ENCODE data around the gene PSMD12. TPM values are rescaled to one million over a fixed set of nuclear protein-coding genes. Genes with fewer than 3 reads are reported as not detected.

PSMD12 gene
- total RNA-seq, 1 experiment from 2014 or later: 90.5 TPM

GRCh38 chr17:67376415-67376736 lies 10.0 kb upstream of the PSMD12 start:
- H3K9ac ChIP-seq (ENCODE audit: extremely low read depth, insufficient read length, low read length): peak overlapping the region; percentile 93
- no peak overlapping the region for H3K4ac ChIP-seq (ENCODE audit: low read depth, low read length)
- no peak overlapping the region for H3K14ac ChIP-seq (ENCODE audit: insufficient read depth, low read length)
- H3T11ph ChIP-seq (ENCODE audit: low read length): no peak overlapping the region
- Mint-ChIP-seq H3K9me3 (peaks cover 8 to 12% of the 10 kb centered on the region in 2 experiments), H3K4me1 (peaks cover 31% of the 10 kb centered on the region in 2 experiments), H3K4me3 (peak overlapping the region; percentile 81 to 88), H3K36me3 (ENCODE audit: insufficient read depth in 1 of 3, low read depth in 3 of 3) (peaks cover 15 to 16% (median 15%) of the 10 kb centered on the region in 3 experiments), H3K27me3 (ENCODE audit: low read depth) (no peaks in the 10 kb centered on the region), H3K27ac (peak overlapping the region; percentile 90 to 97 (median 96))
- H3K56ac ChIP-seq (ENCODE audit: insufficient read length, low read depth, low read length): no peak overlapping the region
- H3K18ac ChIP-seq (ENCODE audit: insufficient read length, low read depth, low read length): peak overlapping the region; percentile 74
- peaks cover 11% of the 10 kb centered on the region for H3K23me2 ChIP-seq (ENCODE audit: insufficient read length, low read depth, low read length, poor library complexity, severe bottlenecking)
- H2BK20ac ChIP-seq (ENCODE audit: low read depth, low read length, poor library complexity, severe bottlenecking): no peak overlapping the region
- no peaks in the 10 kb centered on the region for H4K20me1 ChIP-seq (ENCODE audit: control insufficient read depth, insufficient read depth, insufficient read length)
- peaks cover 2% of the 10 kb centered on the region; the same call in 1 of the 2 replicates for H3K4me1 ChIP-seq (ENCODE audit: insufficient read depth, low read length)
- no peak overlapping the region for H2BK5ac ChIP-seq (ENCODE audit: insufficient read length, low read length)
- no peak for DNase-seq
- H3K27me3 ChIP-seq (ENCODE audit: insufficient read depth, low read length): no peaks in the 10 kb centered on the region
- peak overlapping the region; percentile 72 for H3K27ac ChIP-seq (ENCODE audit: insufficient read length, low read depth, low read length)
- H2AK5ac ChIP-seq (ENCODE audit: insufficient read length, low read length): no peak overlapping the region
- no peak overlapping the region for H2BK120ac ChIP-seq (ENCODE audit: low read depth, low read length, poor library complexity, severe bottlenecking)
- H3K23ac ChIP-seq (ENCODE audit: insufficient read length, low read depth, low read length): no peak overlapping the region
- no peak overlapping the region for H2BK15ac ChIP-seq (ENCODE audit: low read depth, low read length)
- H4K91ac ChIP-seq (ENCODE audit: insufficient read length, low read depth, low read length): no peak overlapping the region
- WGBS (ENCODE audit: extremely low coverage, insufficient read length, low lambda C conversion rate): no CpG with 5 or more reads among the region's 6 CpGs
- no peak overlapping the region for H4K5ac ChIP-seq (ENCODE audit: insufficient read length, low read depth, low read length)
- TF ChIP-seq, protein P1, sequence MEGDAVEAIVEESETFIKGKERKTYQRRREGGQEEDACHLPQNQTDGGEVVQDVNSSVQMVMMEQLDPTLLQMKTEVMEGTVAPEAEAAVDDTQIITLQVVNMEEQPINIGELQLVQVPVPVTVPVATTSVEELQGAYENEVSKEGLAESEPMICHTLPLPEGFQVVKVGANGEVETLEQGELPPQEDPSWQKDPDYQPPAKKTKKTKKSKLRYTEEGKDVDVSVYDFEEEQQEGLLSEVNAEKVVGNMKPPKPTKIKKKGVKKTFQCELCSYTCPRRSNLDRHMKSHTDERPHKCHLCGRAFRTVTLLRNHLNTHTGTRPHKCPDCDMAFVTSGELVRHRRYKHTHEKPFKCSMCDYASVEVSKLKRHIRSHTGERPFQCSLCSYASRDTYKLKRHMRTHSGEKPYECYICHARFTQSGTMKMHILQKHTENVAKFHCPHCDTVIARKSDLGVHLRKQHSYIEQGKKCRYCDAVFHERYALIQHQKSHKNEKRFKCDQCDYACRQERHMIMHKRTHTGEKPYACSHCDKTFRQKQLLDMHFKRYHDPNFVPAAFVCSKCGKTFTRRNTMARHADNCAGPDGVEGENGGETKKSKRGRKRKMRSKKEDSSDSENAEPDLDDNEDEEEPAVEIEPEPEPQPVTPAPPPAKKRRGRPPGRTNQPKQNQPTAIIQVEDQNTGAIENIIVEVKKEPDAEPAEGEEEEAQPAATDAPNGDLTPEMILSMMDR (conservative IDR thresholded peaks at IDR 0.05): no peak
- peak overlapping the region; percentile 100 for H3K4me2 ChIP-seq (ENCODE audit: insufficient read depth, insufficient read length, low read length)
- H3K79me2 ChIP-seq (ENCODE audit: insufficient read depth, low read length): peaks cover 3% of the 10 kb centered on the region; the same call in 1 of the 2 replicates
- H3K79me1 ChIP-seq (ENCODE audit: insufficient read depth, low read depth, low read length, poor library complexity, severe bottlenecking): no peaks in the 10 kb centered on the region
- no peak overlapping the region for H2AFZ ChIP-seq (ENCODE audit: low read length)
- H4K8ac ChIP-seq (replicated peaks; ENCODE audit: insufficient read length, low read depth, low read length): no peak overlapping the region
- H3K9me3 ChIP-seq (ENCODE audit: control insufficient read depth, low read depth, low read length): no peaks in the 10 kb centered on the region
- H2BK12ac ChIP-seq (ENCODE audit: insufficient read length, low read depth, low read length): no peak overlapping the region

Measured in H9 (cell line).